ENCODE measurements around the gene YIF1A. TPM values are rescaled to one million over a fixed set of nuclear protein-coding genes. Genes with fewer than 3 reads are reported as not detected.
A peak's percentile ranks its signal among the peaks of the same experiment; 100 is the strongest.

Gene YIF1A
- total and polyA plus RNA-seq, 4 donors: 93.0 to 136 (median 117) TPM

- Histone ChIP-seq H3K27ac (ENCODE audit: low read depth in 1 of 2, low read length in 2 of 2) (no peak overlapping the region), H3K9ac (ENCODE audit: low read depth in 1 of 2, low read length in 2 of 2) (no peak overlapping the region), H3K27me3 (ENCODE audit: control insufficient read depth in 4 of 4, insufficient read depth in 4 of 4, low read length in 3 of 4) (no peaks in the 10 kb centered on the region), H3K4me3 (ENCODE audit: low read depth in 1 of 3, low read length in 3 of 3) (no peak overlapping the region), H3K9me3 (ENCODE audit: control insufficient read depth in 4 of 4, low read length in 3 of 4) (no peaks in the 10 kb centered on the region), H3K4me1 (ENCODE audit: control insufficient read depth in 4 of 4, insufficient read depth in 4 of 4, low read length in 3 of 4) (peaks cover 7 to 32% (median 21%) of the 10 kb centered on the region in 4 donors), H3K36me3 (ENCODE audit: control insufficient read depth in 4 of 4, insufficient read depth in 3 of 4, low read depth in 1 of 4, low read length in 3 of 4) (peaks cover 0 to 5% (median 4%) of the 10 kb centered on the region in 4 donors)
- 14% methylated on average over 35 of the region's 35 CpGs for WGBS
- DNase-seq (ENCODE audit: low spot score): peak; percentile 99
- peak; percentile 6 for TF ChIP-seq SP1 (IDR thresholded peaks at IDR 0.05)
- TF ChIP-seq HNF4A (conservative IDR thresholded peaks at IDR 0.05): no peak
- TF ChIP-seq CTCF (IDR thresholded peaks at IDR 0.05; ENCODE audit: low read depth, low read length, missing input control): peak; percentile 99
- no peak for TF ChIP-seq ATF3 (IDR thresholded peaks at IDR 0.05)
- no peak for TF ChIP-seq MAX (IDR thresholded peaks at IDR 0.05)
- TF ChIP-seq FOXA2 (IDR thresholded peaks at IDR 0.05): no peak
- peak; percentile 73 to 82 for TF ChIP-seq RAD21 (IDR thresholded peaks at IDR 0.05)
These were observed 6.2 kb downstream of the YIF1A start for GRCh38 chr11:66282468-66283455.

GRCh38 chr11:66281776-66282467, 7.0 kb downstream of the YIF1A start:
- H3K4me3 ChIP-seq (ENCODE audit: low read depth in 1 of 3, low read length in 3 of 3): no peak overlapping the region
- peaks cover 0 to 5% (median 4%) of the 10 kb centered on the region in 4 donors for H3K36me3 ChIP-seq (ENCODE audit: control insufficient read depth in 4 of 4, insufficient read depth in 3 of 4, low read depth in 1 of 4, low read length in 3 of 4)
- peaks cover 4 to 29% (median 17%) of the 10 kb centered on the region in 4 donors for H3K4me1 ChIP-seq (ENCODE audit: control insufficient read depth in 4 of 4, insufficient read depth in 4 of 4, low read length in 3 of 4)
- H3K27ac ChIP-seq (ENCODE audit: low read depth in 1 of 2, low read length in 2 of 2): no peak overlapping the region
- H3K9me3 ChIP-seq (ENCODE audit: control insufficient read depth in 4 of 4, low read length in 3 of 4): no peaks in the 10 kb centered on the region
- no peak overlapping the region for H3K9ac ChIP-seq (ENCODE audit: low read depth in 1 of 2, low read length in 2 of 2)
- H3K27me3 ChIP-seq (ENCODE audit: control insufficient read depth in 4 of 4, insufficient read depth in 4 of 4, low read length in 3 of 4): no peaks in the 10 kb centered on the region
- WGBS: 28% methylated on average over 20 of the region's 20 CpGs
- DNase-seq (ENCODE audit: low spot score): no peak
- TF ChIP-seq NR2F2 (IDR thresholded peaks at IDR 0.05) (no peak), YY1 (IDR thresholded peaks at IDR 0.05) (no peak), EGR1 (IDR thresholded peaks at IDR 0.05; ENCODE audit: low read depth in 2 of 2) (no peak), ZBTB33 (IDR thresholded peaks at IDR 0.05) (no peak), ATF3 (IDR thresholded peaks at IDR 0.05) (no peak), RAD21 (IDR thresholded peaks at IDR 0.05) (no peak), RXRA (IDR thresholded peaks at IDR 0.05) (no peak), CTCF (IDR thresholded peaks at IDR 0.05; ENCODE audit: low read depth, low read length, missing input control) (no peak), REST (IDR thresholded peaks at IDR 0.05) (no peak), JUND (IDR thresholded peaks at IDR 0.05) (no peak), GABPA (IDR thresholded peaks at IDR 0.05 in 1 of 2, conservative IDR thresholded peaks at IDR 0.05 in 1 of 2) (no peak), MAX (IDR thresholded peaks at IDR 0.05) (no peak), FOXA2 (IDR thresholded peaks at IDR 0.05) (no peak), TAF1 (conservative IDR thresholded peaks at IDR 0.05) (no peak), FOXA1 (IDR thresholded peaks at IDR 0.05) (no peak), HNF4A (conservative IDR thresholded peaks at IDR 0.05) (no peak), HNF4G (IDR thresholded peaks at IDR 0.05) (no peak), SP1 (IDR thresholded peaks at IDR 0.05) (no peak)
